Kidney epithelial cell (primary cell): ENCODE data around the gene OXSM. TPM values are rescaled to one million over a fixed set of nuclear protein-coding genes. Genes with fewer than 3 reads are reported as not detected.

Experiments
- DNase-seq: peaks from one replicate; pipeline ENCODE4 v3.0.0-alpha.2; 2010; ENCODE audit warnings: low read depth
- H3K27me3 ChIP-seq: 2 replicates; pipeline ENCODE4 v1.6.0; 2011; ENCODE audit warnings: low read length; ENCODE audit not compliant: control insufficient read depth, insufficient read depth
- H3K36me3 ChIP-seq: 2 replicates; pipeline ENCODE4 v1.5.1; 2011; ENCODE audit warnings: low read length; ENCODE audit not compliant: control insufficient read depth, insufficient read depth
- H3K4me3 ChIP-seq: 2 replicates; pipeline ENCODE4 v1.5.1; 2011; ENCODE audit warnings: low read depth, mild to moderate bottlenecking, control low read depth, low read length
- total RNA-seq: library from RNA; depleted of rRNA; stranded (reverse); fragments of >200 nt; gene quantifications from 2 replicates; pipeline ENCODE4 v1.2.3, GENCODE V29; 2015
- TF ChIP-seq, protein P1 (sequence below): IDR thresholded peaks from 2 replicates; pipeline ENCODE4 v1.5.1; 2011; ENCODE audit warnings: mild to moderate bottlenecking, moderate library complexity, low read length, control low read depth, inconsistent platforms; ENCODE audit not compliant: insufficient read depth, poor library complexity, severe bottlenecking

Gene OXSM
- total RNA-seq, 1 donor from 2014 or later: 15.1 TPM

DNA sequence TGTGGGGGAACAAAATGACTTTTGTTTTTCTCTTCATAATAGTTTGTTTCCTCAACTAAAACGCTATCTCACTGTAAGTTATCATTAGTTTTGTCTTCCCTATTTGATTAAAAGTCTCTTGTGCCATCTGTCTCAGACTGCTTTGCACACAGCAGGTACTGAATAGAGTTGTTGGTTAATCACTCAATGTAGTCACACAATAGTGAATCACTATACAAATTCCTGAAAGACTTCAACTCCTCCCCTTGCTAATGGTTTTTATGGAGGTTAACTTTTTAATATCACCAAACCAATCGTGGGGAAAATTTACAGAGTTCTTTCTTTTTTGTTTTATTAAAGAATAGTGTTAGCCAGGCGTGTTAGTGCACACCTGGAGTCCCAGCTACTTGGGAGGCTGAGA, 4.1 kb upstream of the OXSM start:
- Histone ChIP-seq H3K36me3 (no peaks in the 10 kb centered on the region), H3K27me3 (no peaks in the 10 kb centered on the region), H3K4me3 (no peak overlapping the region)
- DNase-seq: no peak
- TF ChIP-seq, protein P1, sequence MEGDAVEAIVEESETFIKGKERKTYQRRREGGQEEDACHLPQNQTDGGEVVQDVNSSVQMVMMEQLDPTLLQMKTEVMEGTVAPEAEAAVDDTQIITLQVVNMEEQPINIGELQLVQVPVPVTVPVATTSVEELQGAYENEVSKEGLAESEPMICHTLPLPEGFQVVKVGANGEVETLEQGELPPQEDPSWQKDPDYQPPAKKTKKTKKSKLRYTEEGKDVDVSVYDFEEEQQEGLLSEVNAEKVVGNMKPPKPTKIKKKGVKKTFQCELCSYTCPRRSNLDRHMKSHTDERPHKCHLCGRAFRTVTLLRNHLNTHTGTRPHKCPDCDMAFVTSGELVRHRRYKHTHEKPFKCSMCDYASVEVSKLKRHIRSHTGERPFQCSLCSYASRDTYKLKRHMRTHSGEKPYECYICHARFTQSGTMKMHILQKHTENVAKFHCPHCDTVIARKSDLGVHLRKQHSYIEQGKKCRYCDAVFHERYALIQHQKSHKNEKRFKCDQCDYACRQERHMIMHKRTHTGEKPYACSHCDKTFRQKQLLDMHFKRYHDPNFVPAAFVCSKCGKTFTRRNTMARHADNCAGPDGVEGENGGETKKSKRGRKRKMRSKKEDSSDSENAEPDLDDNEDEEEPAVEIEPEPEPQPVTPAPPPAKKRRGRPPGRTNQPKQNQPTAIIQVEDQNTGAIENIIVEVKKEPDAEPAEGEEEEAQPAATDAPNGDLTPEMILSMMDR: no peak

DNA sequence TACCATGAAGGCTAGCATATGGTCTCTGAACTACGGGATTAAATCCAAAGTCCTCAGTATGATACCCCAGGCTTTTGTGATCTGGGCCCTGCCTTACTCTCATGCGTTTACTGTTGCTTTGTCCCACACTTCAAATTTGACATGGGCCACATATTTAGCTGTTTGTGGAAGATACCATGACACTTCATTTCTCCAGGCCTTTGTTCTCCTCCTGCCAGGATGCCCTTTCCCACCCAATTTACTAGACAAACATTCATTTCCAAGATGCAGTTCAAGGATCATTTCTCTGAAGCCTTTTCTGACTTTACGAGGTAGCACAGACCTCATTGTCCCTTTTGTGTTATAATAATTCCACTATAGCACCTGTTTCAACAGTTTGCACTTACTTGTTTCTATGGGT, 2.2 kb upstream of the OXSM start:
- DNase-seq: no peak
- Histone ChIP-seq H3K4me3 (no peak overlapping the region), H3K27me3 (no peaks in the 10 kb centered on the region), H3K36me3 (peaks cover 1% of the 10 kb centered on the region)
- TF ChIP-seq, protein P1: no peak

DNA sequence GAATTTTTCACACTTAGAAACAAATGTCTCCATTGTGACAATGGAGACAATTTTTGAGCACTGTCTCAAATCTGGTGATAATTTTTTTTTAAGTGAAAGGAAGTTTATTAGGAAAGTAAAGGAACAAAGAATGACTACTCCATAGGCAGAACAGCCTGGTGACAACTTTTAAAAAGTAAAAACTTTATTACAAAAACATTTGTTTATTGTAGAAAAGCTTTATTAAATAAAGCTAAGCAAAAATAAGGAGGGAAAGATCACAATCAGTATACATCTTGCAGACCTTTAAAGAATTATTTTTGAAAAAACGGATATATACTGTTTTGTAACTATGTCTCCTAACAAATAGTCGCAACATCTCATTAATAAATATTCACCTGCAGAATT, 688 bp upstream of the OXSM start:
- TF ChIP-seq, protein P1: no peak

DNA sequence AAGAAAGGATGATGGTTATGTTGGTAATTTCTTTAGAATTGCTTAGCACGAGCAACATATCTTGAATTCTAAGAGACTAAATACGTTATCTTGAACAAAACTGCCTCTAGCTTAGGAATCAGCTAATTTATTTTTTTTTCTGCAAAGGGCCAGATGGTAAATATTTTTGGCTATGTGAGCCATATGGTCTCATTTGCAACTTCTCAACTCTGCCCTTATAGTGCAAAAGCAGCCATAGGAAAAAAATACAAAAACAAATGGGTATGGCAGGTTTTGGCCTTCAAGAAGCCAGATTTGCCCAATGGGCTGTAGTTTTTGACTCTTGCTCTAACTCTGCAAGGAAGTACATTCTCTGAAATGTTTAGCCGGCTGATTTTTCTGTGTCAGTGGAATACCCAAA, 11.9 kb downstream of the OXSM start:
- TF ChIP-seq, protein P1: no peak
- H3K4me3 ChIP-seq: no peak overlapping the region
- no peak for DNase-seq
- no peaks in the 10 kb centered on the region for H3K36me3 ChIP-seq
- H3K27me3 ChIP-seq: no peaks in the 10 kb centered on the region

More for the DNA sequence above, 688 bp upstream of the OXSM start:
- no peaks in the 10 kb centered on the region for H3K27me3 ChIP-seq
- no peak for DNase-seq
- H3K36me3 ChIP-seq: peaks cover 1% of the 10 kb centered on the region
- H3K4me3 ChIP-seq: peak overlapping the region; percentile 50

DNA sequence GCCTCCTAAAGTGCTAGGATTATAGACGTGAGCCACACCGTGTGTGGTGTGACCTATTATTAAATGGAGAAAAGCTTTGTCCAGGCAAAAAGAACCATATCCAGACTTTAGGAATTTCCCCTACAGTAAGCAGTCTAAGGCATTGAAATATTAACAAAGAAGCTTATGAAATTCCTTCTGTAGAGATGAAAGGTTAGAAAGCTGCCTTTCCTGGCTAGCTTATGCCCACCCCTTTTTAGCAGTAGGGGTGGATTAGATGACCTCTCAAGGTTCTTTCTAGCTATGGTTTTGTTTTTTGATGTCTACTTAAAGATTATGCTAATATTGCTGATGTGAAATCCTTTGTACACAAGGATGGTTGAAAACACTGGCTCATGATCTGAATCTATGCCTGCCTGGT, 13.9 kb downstream of the OXSM start:
- Histone ChIP-seq H3K36me3 (no peaks in the 10 kb centered on the region), H3K4me3 (no peak overlapping the region), H3K27me3 (no peaks in the 10 kb centered on the region)
- TF ChIP-seq, protein P1: no peak
- DNase-seq: no peak

DNA sequence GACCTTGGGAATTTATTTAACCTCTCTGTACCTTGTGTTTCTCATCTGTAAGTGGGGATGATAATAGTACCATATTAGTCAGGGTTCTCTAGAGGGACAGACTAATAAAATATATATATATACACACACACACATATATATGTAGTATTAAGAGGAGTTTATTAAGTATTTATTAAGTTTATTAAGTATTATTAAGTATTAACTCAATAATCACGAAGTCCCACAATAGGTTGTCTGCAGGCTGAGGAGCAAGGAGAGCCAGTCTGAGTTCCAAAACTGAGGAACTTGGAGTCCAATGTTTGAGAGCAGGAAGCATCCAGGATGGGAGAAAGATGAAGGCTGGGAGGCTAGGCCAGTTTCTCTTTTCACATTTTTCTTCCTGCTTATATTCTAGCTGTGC, 14.8 kb downstream of the OXSM start:
- Histone ChIP-seq H3K36me3 (no peaks in the 10 kb centered on the region), H3K27me3 (no peaks in the 10 kb centered on the region), H3K4me3 (no peak overlapping the region)
- TF ChIP-seq, protein P1: no peak
- no peak for DNase-seq
